ENCODE data around the gene BRF1.

GRCh38 chr14:105280525-105280924 is 20.3 kb downstream of the BRF1 start:
- TF ChIP-seq ZNF121 (CRISPR knock-in tag; IDR thresholded peaks at IDR 0.05), result no peak
- no peak for TF ChIP-seq ZNF281 (CRISPR knock-in tag; IDR thresholded peaks at IDR 0.05)
- TF ChIP-seq SMAD3 (CRISPR knock-in tag; IDR thresholded peaks at IDR 0.05; ENCODE audit: borderline replicate concordance), result no peak
- no peak for TF ChIP-seq USF2 (CRISPR knock-in tag; IDR thresholded peaks at IDR 0.05)
- no peak for TF ChIP-seq CTCF (IDR thresholded peaks at IDR 0.05)
- TF ChIP-seq FOXK1 (CRISPR knock-in tag; IDR thresholded peaks at IDR 0.05), result no peak

Data from WTC11 (cell line).